ENCODE measurements around the gene CARS2. TPM values are rescaled to one million over a fixed set of nuclear protein-coding genes. Genes with fewer than 3 reads are reported as not detected.

The CARS2 gene
- polyA plus RNA-seq, 1 donor (not counting 4 experiments of a cell fraction or from before 2014, with no cell fraction given), result 90.0 TPM

GRCh38 chr13:110737555-110737954, 31.6 kb upstream of the CARS2 start:
- Histone ChIP-seq H3K79me2 (ENCODE audit: control insufficient read depth, insufficient read depth, low read length) (no peaks in the 10 kb centered on the region), H3K4me3 (ENCODE audit: control insufficient read depth in 2 of 3, extremely low read depth in 1 of 3, insufficient read depth in 2 of 3, low read depth in 1 of 3, low read length in 3 of 3) (no peak overlapping the region), H3K4me1 (ENCODE audit: control insufficient read depth, extremely low read depth, insufficient read depth, low read length) (no peaks in the 10 kb centered on the region), H3K27ac (ENCODE audit: control insufficient read depth, insufficient read depth, low read length) (no peak overlapping the region), H3K36me3 (ENCODE audit: control insufficient read depth in 2 of 2, extremely low read depth in 1 of 2, insufficient read depth in 2 of 2, low read length in 2 of 2) (no peaks in the 10 kb centered on the region), H4K20me1 (ENCODE audit: control insufficient read depth, extremely low read depth, insufficient read depth, low read length) (no peaks in the 10 kb centered on the region), H3K4me2 (ENCODE audit: control insufficient read depth, extremely low read depth, insufficient read depth, low read depth, low read length) (no peak overlapping the region), H3K27me3 (ENCODE audit: control insufficient read depth, extremely low read depth, insufficient read depth, low read length) (no peaks in the 10 kb centered on the region), H3K9me1 (ENCODE audit: control insufficient read depth, extremely low read depth, insufficient read depth, low read length) (no peaks in the 10 kb centered on the region), H3K9me3 (ENCODE audit: control insufficient read depth, low read depth, low read length) (no peaks in the 10 kb centered on the region), H3K9ac (ENCODE audit: control insufficient read depth, extremely low read depth, insufficient read depth, low read length) (no peak overlapping the region), H2AFZ (ENCODE audit: control insufficient read depth, low read length) (no peak overlapping the region)
- DNase-seq (ENCODE audit: low read depth, low spot score), result no peak
- no peak for TF ChIP-seq CTCF (optimal IDR thresholded peaks at IDR 0.05 in 1 of 3, IDR thresholded peaks at IDR 0.05 in 1 of 3, conservative IDR thresholded peaks at IDR 0.05 in 1 of 3; ENCODE audit: extremely low read depth in 1 of 3, insufficient read depth in 2 of 3, low read length in 3 of 3)
- TF ChIP-seq EZH2 (IDR thresholded peaks at IDR 0.05; ENCODE audit: low read length), result no peak
- dilution Hi-C loops (cut with MboI; ENCODE audit: extremely low pct_ligation_motif_present, low sequenced_read_pairs), result no loop called here
- no peak for FAIRE-seq

DNA sequence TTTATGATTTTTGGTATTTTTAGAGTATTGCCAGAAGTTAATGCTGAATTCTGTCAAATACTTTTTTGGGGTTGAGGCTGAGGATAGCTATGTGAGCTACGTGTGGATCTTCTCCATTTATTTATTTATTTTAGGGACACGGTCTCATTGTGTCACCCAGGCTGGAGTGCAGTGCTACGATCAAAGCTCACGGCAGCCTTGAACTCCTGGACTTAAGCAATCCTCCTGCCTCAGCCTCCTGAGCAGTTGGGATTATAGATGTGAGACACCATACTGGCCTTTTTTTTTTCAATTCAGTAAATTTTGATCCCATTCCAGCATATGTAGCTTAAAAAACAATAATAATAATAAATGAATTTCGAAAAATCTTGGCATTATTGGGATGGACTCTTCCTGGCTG, 28.6 kb upstream of the CARS2 start:
- TF ChIP-seq CTCF (optimal IDR thresholded peaks at IDR 0.05 in 1 of 3, IDR thresholded peaks at IDR 0.05 in 1 of 3, conservative IDR thresholded peaks at IDR 0.05 in 1 of 3; ENCODE audit: extremely low read depth in 1 of 3, insufficient read depth in 2 of 3, low read length in 3 of 3) (no peak), EZH2 (IDR thresholded peaks at IDR 0.05; ENCODE audit: low read length) (no peak)
- FAIRE-seq, result no peak

More for the DNA sequence above, 28.6 kb upstream of the CARS2 start:
- Histone ChIP-seq H3K9me1 (ENCODE audit: control insufficient read depth, extremely low read depth, insufficient read depth, low read length) (no peaks in the 10 kb centered on the region), H3K4me3 (ENCODE audit: control insufficient read depth in 2 of 3, extremely low read depth in 1 of 3, insufficient read depth in 2 of 3, low read depth in 1 of 3, low read length in 3 of 3) (no peak overlapping the region), H3K4me1 (ENCODE audit: control insufficient read depth, extremely low read depth, insufficient read depth, low read length) (no peaks in the 10 kb centered on the region), H4K20me1 (ENCODE audit: control insufficient read depth, extremely low read depth, insufficient read depth, low read length) (no peaks in the 10 kb centered on the region), H3K27me3 (ENCODE audit: control insufficient read depth, extremely low read depth, insufficient read depth, low read length) (no peaks in the 10 kb centered on the region), H3K4me2 (ENCODE audit: control insufficient read depth, extremely low read depth, insufficient read depth, low read depth, low read length) (no peak overlapping the region), H3K36me3 (ENCODE audit: control insufficient read depth in 2 of 2, extremely low read depth in 1 of 2, insufficient read depth in 2 of 2, low read length in 2 of 2) (no peaks in the 10 kb centered on the region), H3K9ac (ENCODE audit: control insufficient read depth, extremely low read depth, insufficient read depth, low read length) (no peak overlapping the region), H3K9me3 (ENCODE audit: control insufficient read depth, low read depth, low read length) (no peaks in the 10 kb centered on the region), H2AFZ (ENCODE audit: control insufficient read depth, low read length) (no peak overlapping the region), H3K79me2 (ENCODE audit: control insufficient read depth, insufficient read depth, low read length) (no peaks in the 10 kb centered on the region), H3K27ac (ENCODE audit: control insufficient read depth, insufficient read depth, low read length) (no peak overlapping the region)
- dilution Hi-C loops (cut with MboI; ENCODE audit: extremely low pct_ligation_motif_present, low sequenced_read_pairs), result no loop called here
- DNase-seq (ENCODE audit: low read depth, low spot score), result no peak
